Neural cell (in vitro differentiated cells): Measurements from ENCODE around the gene BET1L. TPM values are rescaled to one million over a fixed set of nuclear protein-coding genes. Genes with fewer than 3 reads are reported as not detected.

Experiments used
- H2AFZ ChIP-seq: fragments of 200-600, 300-800 bp; sonication (generic), shearing (Covaris generic); 2 replicates; pipeline ENCODE4 v1.6.0; 2014; ENCODE audit warnings: low read depth, mild to moderate bottlenecking, antibody characterized with exemption, low read length, moderate library complexity
- H3F3A ChIP-seq: fragments of 200-600 bp; shearing (Covaris generic); 2 replicates; pipeline ENCODE4 v1.6.1; 2016; ENCODE audit warnings: mild to moderate bottlenecking, moderate library complexity, mixed read lengths, antibody characterized with exemption, low read length; ENCODE audit not compliant: insufficient read depth, poor library complexity, severe bottlenecking
- H3K27ac ChIP-seq: fragments of 200-600, 300-800 bp; sonication (generic), shearing (Covaris generic); 2 replicates; pipeline ENCODE4 v1.5.1; 2014; ENCODE audit warnings: mild to moderate bottlenecking, low read length, moderate library complexity
- H3K27me3 ChIP-seq: fragments of 300-800, 200-600 bp; sonication (generic), shearing (Covaris generic); 2 replicates; pipeline ENCODE4 v1.6.0; 2014; ENCODE audit warnings: mild to moderate bottlenecking, low read depth, low read length, moderate library complexity; ENCODE audit not compliant: insufficient read depth
- H3K36me3 ChIP-seq: fragments of 300-800, 200-600 bp; sonication (generic), shearing (Covaris generic); 2 replicates; pipeline ENCODE4 v1.5.1; 2014; ENCODE audit warnings: mild to moderate bottlenecking, antibody characterized with exemption, low read length, moderate library complexity; ENCODE audit not compliant: insufficient read depth
- H3K4me2 ChIP-seq: fragments of 300-800, 200-600 bp; sonication (generic), shearing (Covaris generic); 2 replicates; pipeline ENCODE4 v1.6.0; 2014; ENCODE audit warnings: mild to moderate bottlenecking, low read length
- H3K4me3 ChIP-seq: fragments of 300-800, 200-600 bp; sonication (generic), shearing (Covaris generic); 2 replicates; pipeline ENCODE4 v1.5.1; 2014; ENCODE audit warnings: mild to moderate bottlenecking, low read length, moderate library complexity
- H3K79me2 ChIP-seq: fragments of 200-600 bp; shearing (Covaris generic); replicated peaks from 2 replicates; pipeline ENCODE4 v1.6.0; 2014; ENCODE audit warnings: mild to moderate bottlenecking, low read length, moderate library complexity; ENCODE audit not compliant: insufficient read depth
- H3K9ac ChIP-seq: fragments of 300-800, 200-600 bp; sonication (generic), shearing (Covaris generic); 2 replicates; pipeline ENCODE4 v1.6.1; 2016; ENCODE audit warnings: mild to moderate bottlenecking, low read length, mixed read lengths
- H3K9me2 ChIP-seq: fragments of 200-600 bp; shearing (Covaris generic); 2 replicates; pipeline ENCODE4 v1.6.1; 2016; ENCODE audit warnings: mild to moderate bottlenecking, low read length, mixed read lengths; ENCODE audit not compliant: insufficient read depth
- H3K9me3 ChIP-seq: fragments of 200-600, 300-800 bp; sonication (generic), shearing (Covaris generic); 2 replicates; pipeline ENCODE4 v1.6.1; 2016; ENCODE audit warnings: mild to moderate bottlenecking, mixed run types, low read length, moderate library complexity, mixed read lengths
- H4K20me1 ChIP-seq: fragments of 200-600 bp; shearing (Covaris generic); 2 replicates; pipeline ENCODE4 v1.6.1; 2016; ENCODE audit warnings: mild to moderate bottlenecking, mixed run types; ENCODE audit not compliant: insufficient read depth
- EP300 ChIP-seq: fragments of 450-650 bp; conservative IDR thresholded peaks from 2 replicates; pipeline ENCODE4 v1.6.1; 2014; ENCODE audit warnings: antibody characterized with exemption, mild to moderate bottlenecking, moderate library complexity; ENCODE audit not compliant: poor library complexity, severe bottlenecking
- EZH2 ChIP-seq: fragments of 200-600, 300-800 bp; shearing (Covaris generic), sonication (generic); IDR thresholded peaks from 2 replicates; pipeline ENCODE4 v1.6.1; 2014; ENCODE audit warnings: antibody characterized with exemption, low read length, borderline replicate concordance, mild to moderate bottlenecking; ENCODE audit not compliant: insufficient read depth, poor library complexity, severe bottlenecking
- MXI1 ChIP-seq: fragments of 450-650 bp; conservative IDR thresholded peaks from 2 replicates; pipeline ENCODE4 v1.6.1; 2014; ENCODE audit warnings: antibody characterized with exemption, mild to moderate bottlenecking; ENCODE audit not compliant: poor library complexity, severe bottlenecking
- POLR2AphosphoS5 ChIP-seq: IDR thresholded peaks from 2 replicates; pipeline ENCODE4 v1.6.1; 2012
- RAD21 ChIP-seq: fragments of 450-650 bp; conservative IDR thresholded peaks from 2 replicates; pipeline ENCODE4 v1.6.1; 2014; ENCODE audit warnings: antibody characterized with exemption, mild to moderate bottlenecking, moderate library complexity
- SMC3 ChIP-seq: fragments of 450-650 bp; conservative IDR thresholded peaks from 2 replicates; pipeline ENCODE4 v1.6.1; 2014; ENCODE audit warnings: antibody characterized with exemption, mild to moderate bottlenecking, moderate library complexity; ENCODE audit not compliant: poor library complexity
- TAF1 ChIP-seq: IDR thresholded peaks from 2 replicates; pipeline ENCODE4 v1.6.1; 2012; ENCODE audit warnings: low read depth
- polyA plus RNA-seq: library from polyadenylated mRNA; depleted of rRNA; stranded (reverse); fragments of >200 nt; gene quantifications from 2 replicates; pipeline ENCODE4 v1.2.3, GENCODE V29; 2014
- TF ChIP-seq, protein P1 (sequence below): IDR thresholded peaks from 2 replicates; pipeline ENCODE4 v1.6.1; 2012; ENCODE audit warnings: borderline replicate concordance
- TF ChIP-seq, protein P2 (sequence below): fragments of 450-650 bp; IDR thresholded peaks from 2 replicates; pipeline ENCODE4 v1.5.1; 2014; ENCODE audit warnings: antibody characterized with exemption, mild to moderate bottlenecking, moderate library complexity; ENCODE audit not compliant: poor library complexity, severe bottlenecking

Gene BET1L
- polyA plus RNA-seq, 1 donor from 2014 or later = 7.6 TPM

- H3F3A ChIP-seq = no peaks in the 10 kb centered on the region
- TF ChIP-seq EP300 = no peak
- no peak for TF ChIP-seq RAD21
- TF ChIP-seq, protein P1, sequence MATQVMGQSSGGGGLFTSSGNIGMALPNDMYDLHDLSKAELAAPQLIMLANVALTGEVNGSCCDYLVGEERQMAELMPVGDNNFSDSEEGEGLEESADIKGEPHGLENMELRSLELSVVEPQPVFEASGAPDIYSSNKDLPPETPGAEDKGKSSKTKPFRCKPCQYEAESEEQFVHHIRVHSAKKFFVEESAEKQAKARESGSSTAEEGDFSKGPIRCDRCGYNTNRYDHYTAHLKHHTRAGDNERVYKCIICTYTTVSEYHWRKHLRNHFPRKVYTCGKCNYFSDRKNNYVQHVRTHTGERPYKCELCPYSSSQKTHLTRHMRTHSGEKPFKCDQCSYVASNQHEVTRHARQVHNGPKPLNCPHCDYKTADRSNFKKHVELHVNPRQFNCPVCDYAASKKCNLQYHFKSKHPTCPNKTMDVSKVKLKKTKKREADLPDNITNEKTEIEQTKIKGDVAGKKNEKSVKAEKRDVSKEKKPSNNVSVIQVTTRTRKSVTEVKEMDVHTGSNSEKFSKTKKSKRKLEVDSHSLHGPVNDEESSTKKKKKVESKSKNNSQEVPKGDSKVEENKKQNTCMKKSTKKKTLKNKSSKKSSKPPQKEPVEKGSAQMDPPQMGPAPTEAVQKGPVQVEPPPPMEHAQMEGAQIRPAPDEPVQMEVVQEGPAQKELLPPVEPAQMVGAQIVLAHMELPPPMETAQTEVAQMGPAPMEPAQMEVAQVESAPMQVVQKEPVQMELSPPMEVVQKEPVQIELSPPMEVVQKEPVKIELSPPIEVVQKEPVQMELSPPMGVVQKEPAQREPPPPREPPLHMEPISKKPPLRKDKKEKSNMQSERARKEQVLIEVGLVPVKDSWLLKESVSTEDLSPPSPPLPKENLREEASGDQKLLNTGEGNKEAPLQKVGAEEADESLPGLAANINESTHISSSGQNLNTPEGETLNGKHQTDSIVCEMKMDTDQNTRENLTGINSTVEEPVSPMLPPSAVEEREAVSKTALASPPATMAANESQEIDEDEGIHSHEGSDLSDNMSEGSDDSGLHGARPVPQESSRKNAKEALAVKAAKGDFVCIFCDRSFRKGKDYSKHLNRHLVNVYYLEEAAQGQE = no peak
- TF ChIP-seq EZH2 = no peak
- TF ChIP-seq TAF1 = no peak
- TF ChIP-seq SMC3 = no peak
- TF ChIP-seq POLR2AphosphoS5 = no peak
- TF ChIP-seq, protein P2, sequence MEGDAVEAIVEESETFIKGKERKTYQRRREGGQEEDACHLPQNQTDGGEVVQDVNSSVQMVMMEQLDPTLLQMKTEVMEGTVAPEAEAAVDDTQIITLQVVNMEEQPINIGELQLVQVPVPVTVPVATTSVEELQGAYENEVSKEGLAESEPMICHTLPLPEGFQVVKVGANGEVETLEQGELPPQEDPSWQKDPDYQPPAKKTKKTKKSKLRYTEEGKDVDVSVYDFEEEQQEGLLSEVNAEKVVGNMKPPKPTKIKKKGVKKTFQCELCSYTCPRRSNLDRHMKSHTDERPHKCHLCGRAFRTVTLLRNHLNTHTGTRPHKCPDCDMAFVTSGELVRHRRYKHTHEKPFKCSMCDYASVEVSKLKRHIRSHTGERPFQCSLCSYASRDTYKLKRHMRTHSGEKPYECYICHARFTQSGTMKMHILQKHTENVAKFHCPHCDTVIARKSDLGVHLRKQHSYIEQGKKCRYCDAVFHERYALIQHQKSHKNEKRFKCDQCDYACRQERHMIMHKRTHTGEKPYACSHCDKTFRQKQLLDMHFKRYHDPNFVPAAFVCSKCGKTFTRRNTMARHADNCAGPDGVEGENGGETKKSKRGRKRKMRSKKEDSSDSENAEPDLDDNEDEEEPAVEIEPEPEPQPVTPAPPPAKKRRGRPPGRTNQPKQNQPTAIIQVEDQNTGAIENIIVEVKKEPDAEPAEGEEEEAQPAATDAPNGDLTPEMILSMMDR = no peak
- TF ChIP-seq MXI1 = no peak
- H3K27me3 ChIP-seq = no peaks in the 10 kb centered on the region
- H3K4me3 ChIP-seq = no peak overlapping the region
- H3K9me3 ChIP-seq = no peaks in the 10 kb centered on the region
- no peaks in the 10 kb centered on the region for H3K36me3 ChIP-seq
- no peak overlapping the region for H3K9ac ChIP-seq
- H4K20me1 ChIP-seq = no peaks in the 10 kb centered on the region
- H2AFZ ChIP-seq = no peak overlapping the region
- no peak overlapping the region for H3K27ac ChIP-seq
- no peaks in the 10 kb centered on the region for H3K9me2 ChIP-seq
- no peak overlapping the region for H3K4me2 ChIP-seq
- H3K79me2 ChIP-seq = no peaks in the 10 kb centered on the region
These were observed 9.1 kb upstream of the BET1L start for GRCh38 chr11:216081-216974.

- no peaks in the 10 kb centered on the region for H4K20me1 ChIP-seq
- H3K9me3 ChIP-seq = no peaks in the 10 kb centered on the region
- no peaks in the 10 kb centered on the region for H3K9me2 ChIP-seq
- no peaks in the 10 kb centered on the region for H3K27me3 ChIP-seq
- no peaks in the 10 kb centered on the region for H3K36me3 ChIP-seq
- no peak overlapping the region for H2AFZ ChIP-seq
- no peak overlapping the region for H3K9ac ChIP-seq
- H3K79me2 ChIP-seq = peaks cover under 1% of the 10 kb centered on the region
- H3K4me2 ChIP-seq = no peak overlapping the region
- no peaks in the 10 kb centered on the region for H3F3A ChIP-seq
- no peak overlapping the region for H3K4me3 ChIP-seq
- TF ChIP-seq POLR2AphosphoS5 = no peak
- TF ChIP-seq EP300 = no peak
- no peak for TF ChIP-seq MXI1
- no peak for TF ChIP-seq RAD21
- TF ChIP-seq SMC3 = no peak
- TF ChIP-seq, protein P1 = no peak
- no peak overlapping the region for H3K27ac ChIP-seq
These were observed 8.4 kb upstream of the BET1L start for GRCh38 chr11:215581-216037.
